ENCODE results near the gene SMCP.

SMCP gene

GRCh38 chr1:152878042-152878441 lies at the start of gene SMCP:
TSS of gene SMCP (plus strand) at chr1:152878322. CDS start at chr1:152884423, 6,101 bp downstream.
- DNase-seq (ENCODE audit: low read depth), result no peak

DNA sequence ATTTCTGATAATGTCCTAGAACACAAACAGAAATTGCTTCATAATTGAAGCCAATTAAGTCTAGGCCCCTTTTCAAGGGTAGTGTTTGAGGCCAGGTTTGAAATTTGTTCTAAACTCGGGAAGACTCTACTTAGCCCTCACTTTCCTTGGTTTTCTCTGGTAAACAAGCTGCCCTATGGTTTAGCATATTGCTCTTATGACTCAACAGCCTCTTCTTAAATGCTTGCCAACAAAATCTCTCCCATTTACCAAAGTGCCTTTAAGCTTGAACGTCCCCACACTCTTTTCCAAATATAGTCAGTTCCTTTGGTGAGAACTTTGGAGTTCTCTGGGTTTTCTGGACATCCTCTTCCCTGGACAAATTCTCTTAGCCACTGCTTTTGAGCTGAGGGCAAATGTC lies 41.3 kb upstream of the SMCP start:
- no peak for DNase-seq (ENCODE audit: low read depth)

GRCh38 chr1:152842556-152842955 lies 35.6 kb upstream of the SMCP start, which contains the start of gene LCE6A:
TSS of gene LCE6A (plus strand) at chr1:152842856. CDS start at chr1:152843521, 665 bp downstream.
- no peak for DNase-seq (ENCODE audit: low read depth)

DNA sequence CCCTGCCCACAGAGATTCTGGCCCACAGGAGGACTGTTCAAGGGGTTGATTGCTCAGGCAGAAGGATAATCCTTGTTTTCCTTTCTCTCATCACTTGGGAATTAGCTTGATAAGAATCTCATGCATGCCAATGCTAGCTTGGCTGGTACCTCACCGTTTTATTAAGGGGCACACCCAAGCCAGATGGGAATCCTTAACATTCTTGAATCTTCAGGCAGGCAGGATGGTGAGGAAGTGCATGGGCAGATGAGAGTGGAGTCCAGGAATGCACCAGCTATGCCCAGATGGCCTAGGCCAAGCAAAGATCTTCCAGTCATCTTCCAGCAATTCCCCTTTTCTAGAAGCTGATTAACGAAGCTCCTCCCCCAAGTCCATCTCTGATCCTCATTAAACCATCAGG lies 22.5 kb upstream of the SMCP start:
- no peak for DNase-seq (ENCODE audit: low read depth)

- no peak for DNase-seq (ENCODE audit: low read depth)
Measured at GRCh38 chr1:152858062-152858461, 20.1 kb upstream of the SMCP start.

GRCh38 chr1:152859696-152860095 lies 18.4 kb upstream of the SMCP start, which contains the start of gene LCE7A:
TSS of gene LCE7A (plus strand) at chr1:152859996. CDS start at chr1:152860698, 702 bp downstream.
- DNase-seq (ENCODE audit: low read depth), result no peak

GRCh38 chr1:152860129-152860528 lies 18.0 kb upstream of the SMCP start:
- DNase-seq (ENCODE audit: low read depth), result no peak

DNA sequence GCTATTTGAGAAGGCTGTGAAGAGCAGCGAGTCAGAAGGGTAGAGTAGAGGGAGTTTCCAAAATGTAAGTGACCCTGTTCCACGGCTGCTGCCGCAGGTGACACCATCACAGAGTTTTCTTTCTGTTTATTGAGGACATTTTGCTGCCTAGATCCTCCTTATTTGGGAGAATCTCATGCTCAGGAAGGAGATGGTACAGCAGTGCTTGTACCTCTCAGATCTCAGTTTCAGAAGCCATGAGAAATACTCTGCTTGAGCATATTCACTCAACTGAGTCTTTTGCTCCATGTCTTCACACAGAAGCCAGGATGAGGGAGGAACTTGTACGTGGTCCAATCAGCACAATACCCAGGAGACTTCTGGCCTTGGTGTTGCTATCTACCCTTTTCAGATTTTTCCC lies 16.7 kb upstream of the SMCP start:
- no peak for DNase-seq (ENCODE audit: low read depth)

GRCh38 chr1:152864443-152864842 lies 13.7 kb upstream of the SMCP start:
- DNase-seq (ENCODE audit: low read depth), result no peak

GRCh38 chr1:152866321-152866720 lies 11.8 kb upstream of the SMCP start:
- no peak for DNase-seq (ENCODE audit: low read depth)

- DNase-seq (ENCODE audit: low read depth), result peak; percentile 33
Measured at GRCh38 chr1:152869808-152870419, 8.2 kb upstream of the SMCP start.

DNA sequence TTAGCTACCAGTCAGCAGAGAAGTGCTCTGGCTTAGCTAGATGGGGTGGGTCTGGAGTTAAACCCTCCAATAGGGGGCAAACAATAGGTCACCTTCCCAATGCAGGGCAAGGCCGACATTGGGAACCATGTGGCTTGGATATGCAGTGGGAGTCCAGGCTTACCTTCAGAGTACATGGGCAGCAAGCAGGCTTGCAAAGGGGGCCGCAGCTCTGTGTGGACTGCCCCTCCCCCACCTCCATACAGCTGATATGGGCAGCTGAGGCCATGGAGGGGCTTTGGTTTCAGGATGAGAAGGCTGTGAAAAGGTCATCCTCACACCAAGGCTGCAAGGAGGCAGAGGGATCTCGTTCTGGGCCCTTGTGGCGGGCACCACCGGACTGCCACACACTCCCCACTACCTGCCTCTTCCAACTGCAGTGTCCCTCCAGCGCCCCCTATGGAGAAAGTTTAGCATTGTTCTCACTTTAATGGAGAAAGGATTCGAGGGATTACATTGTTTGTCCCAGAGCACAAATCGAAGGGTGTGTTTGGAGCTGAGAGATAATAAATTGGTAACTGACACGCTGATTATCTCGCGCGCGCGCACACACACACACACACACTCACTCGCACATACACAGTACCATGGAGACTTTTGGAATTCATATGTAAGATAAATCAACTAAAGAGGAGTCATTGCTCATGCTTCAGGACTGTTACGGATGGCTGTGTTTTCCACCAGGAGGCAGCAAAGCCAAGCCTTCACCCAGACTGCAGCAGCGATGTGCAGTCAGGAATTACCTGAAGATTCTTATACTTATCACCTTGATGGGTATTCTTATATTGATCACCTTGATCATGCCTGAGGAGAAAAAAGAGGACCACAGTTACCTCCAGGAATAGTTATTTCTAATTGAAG lies 7.0 kb upstream of the SMCP start:
- no peak for DNase-seq (ENCODE audit: low read depth)

DNA sequence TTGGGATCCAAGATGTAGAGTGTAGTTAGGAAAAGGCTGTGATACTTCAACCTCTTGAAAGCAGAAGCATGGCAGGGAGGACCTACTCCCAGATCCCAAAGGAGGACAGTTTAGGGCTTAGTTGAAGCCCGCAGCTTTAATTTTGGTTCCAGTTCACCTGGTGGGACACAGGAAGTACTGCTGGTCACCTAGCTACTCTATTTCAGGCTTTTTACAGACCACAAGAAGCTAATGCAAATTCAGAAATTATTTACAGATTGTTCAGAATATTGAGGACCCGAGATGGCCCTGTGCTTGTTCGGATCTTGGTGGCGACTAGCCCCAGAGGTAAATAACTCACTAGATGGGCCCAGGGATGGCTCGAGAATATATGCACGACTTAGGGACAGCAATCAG lies 6.4 kb upstream of the SMCP start:
- no peak for DNase-seq (ENCODE audit: low read depth)

DNA sequence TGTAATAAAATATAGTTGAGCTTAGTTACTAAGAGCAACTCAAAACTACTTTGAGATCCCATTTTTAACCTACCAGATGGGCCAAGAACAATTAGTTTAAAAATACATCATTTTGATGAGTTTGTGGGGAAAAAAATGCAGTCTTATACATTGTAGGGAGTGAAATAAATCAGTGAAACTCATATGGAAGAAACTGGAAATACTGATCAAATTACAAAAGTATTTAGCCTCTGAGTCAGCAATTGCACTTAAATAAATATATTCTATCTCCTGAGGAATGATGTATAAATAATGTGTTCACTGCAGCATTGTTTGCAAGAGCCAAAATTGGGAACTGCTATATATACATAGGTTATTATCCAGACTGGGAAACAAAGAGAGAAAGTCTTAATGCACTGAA lies 4.6 kb upstream of the SMCP start:
- no peak for DNase-seq (ENCODE audit: low read depth)

DNA sequence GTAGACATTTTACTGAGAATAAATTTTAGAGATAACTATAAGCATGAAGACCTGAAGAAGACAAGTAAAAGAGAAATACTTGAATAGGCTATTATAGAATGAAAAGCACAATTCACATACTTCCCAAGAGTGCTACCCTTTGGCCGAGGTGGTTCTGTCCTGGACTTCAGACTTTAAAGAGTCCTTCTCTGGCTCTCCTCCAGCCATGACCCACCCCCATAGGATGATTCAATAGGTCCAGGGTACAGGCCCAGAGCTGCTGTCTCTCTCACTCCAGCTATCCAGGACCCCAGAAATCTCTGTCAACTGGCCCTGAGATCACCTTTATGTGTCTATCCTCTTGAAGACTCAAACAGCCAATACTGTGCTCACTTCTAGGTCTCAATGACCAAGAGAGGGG lies 1.3 kb upstream of the SMCP start:
- DNase-seq (ENCODE audit: low read depth), result no peak

DNA sequence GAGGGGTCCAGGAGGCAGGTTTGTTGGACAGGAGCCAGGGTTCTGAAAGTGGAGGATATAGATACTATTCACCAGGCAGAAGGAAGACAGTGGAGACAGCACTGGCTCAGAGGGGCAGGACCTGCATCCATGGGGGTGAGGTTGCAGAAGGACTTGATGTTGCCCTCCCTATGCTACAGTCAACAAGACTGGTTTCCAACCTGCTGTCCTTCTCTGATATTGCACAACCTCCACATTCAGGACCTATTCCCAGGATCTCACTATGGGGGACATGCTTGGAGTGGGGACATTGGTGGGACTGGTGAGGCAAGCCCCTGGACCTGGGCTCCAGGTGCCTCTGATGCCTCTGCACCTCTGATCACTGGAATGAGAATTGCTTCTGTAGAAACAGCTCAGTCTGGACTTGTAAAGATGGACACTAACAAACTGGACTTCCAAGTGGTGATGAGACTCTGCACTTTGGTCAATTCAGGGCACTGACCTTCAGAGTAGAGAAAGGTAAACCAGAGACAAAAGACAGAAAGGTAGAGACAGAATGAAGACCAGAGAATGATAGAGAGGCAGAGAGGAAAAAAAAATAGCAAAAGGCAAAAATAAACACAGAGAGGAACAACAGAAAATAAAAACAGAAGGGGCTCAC lies 1.6 kb downstream of the SMCP start:
- no peak for DNase-seq (ENCODE audit: low read depth)

DNA sequence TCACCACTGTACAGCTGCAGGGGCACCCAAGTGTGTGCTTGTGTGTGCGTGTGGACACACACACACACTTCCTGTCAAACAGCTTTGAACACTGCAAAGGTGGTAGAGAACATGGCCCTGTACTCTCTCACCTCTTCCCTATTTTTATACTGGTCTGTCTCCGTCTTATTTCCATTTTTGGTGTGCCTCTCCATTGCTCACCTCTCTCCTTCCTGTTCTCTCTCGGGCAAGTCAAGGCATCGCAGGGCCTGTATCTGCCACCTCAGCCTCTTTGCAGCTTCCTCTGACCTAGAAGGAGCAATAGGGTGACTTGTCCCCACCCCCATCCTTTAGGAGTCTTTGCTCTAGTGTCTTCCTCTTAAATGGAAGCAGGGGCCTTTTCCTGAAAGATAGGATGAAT lies 2.2 kb downstream of the SMCP start:
- no peak for DNase-seq (ENCODE audit: low read depth)

GRCh38 chr1:152880907-152881306 lies 2.8 kb downstream of the SMCP start:
- DNase-seq (ENCODE audit: low read depth), result no peak

DNA sequence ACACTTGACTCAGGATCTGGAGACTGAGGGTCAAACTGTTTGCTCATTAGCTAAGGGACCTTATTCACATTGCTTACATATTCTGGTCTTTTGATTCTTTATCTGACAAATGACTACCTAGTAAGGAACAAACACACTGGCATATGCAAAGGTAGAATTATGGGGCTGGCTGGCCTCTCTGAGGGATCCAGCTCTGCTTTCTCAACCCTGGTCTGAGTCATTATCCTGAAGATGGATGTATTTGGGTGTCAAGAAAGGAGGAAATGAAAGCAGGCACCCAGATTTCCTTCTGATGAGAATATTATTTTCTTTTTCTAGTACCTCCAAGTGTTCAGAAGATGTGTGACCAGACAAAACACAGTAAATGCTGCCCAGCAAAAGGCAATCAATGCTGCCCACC lies 6.0 kb downstream of the SMCP start:
- DNase-seq (ENCODE audit: low read depth), result no peak

DNA sequence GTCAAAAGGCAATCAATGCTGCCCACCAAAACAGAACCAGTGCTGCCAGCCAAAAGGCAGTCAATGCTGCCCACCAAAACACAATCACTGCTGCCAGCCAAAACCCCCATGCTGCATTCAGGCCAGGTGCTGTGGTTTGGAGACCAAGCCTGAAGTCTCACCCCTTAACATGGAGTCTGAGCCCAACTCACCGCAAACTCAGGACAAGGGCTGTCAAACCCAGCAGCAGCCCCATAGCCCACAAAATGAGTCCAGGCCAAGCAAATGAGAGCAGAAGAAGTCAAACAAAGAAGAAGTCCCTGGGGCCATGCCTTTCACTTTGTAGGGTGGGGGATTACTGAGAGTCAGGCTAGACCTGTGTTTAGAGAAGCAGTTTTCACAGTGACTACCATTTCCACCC lies 6.4 kb downstream of the SMCP start:
- DNase-seq (ENCODE audit: low read depth), result no peak

- DNase-seq (ENCODE audit: low read depth), result no peak
Measured at GRCh38 chr1:152884966-152885624, 7.0 kb downstream of the SMCP start.

GRCh38 chr1:152886085-152886484 lies 8.0 kb downstream of the SMCP start:
- no peak for DNase-seq (ENCODE audit: low read depth)
